Peyer's patch (tissue), 4 donors: Measurements from ENCODE around the gene PDGFD. TPM values are rescaled to one million over a fixed set of nuclear protein-coding genes. Genes with fewer than 3 reads are reported as not detected.

Experiments used
- DNase-seq, 3 donors: peaks; one replicate each; pipeline ENCODE4 v3.0.0-alpha.2; 2017 to 2019
- H3K27ac ChIP-seq, 4 donors: fragments of 200-600 bp; sonication (generic); one replicate each; pipeline ENCODE4 v1.5.1; 2016 to 2019
- H3K27me3 ChIP-seq, 2 donors: fragments of 200-600 bp; sonication (generic); one replicate each; pipeline ENCODE4 v1.5.1; 2019
- H3K36me3 ChIP-seq, 3 donors: fragments of 200-600 bp; sonication (generic); one replicate each; pipeline ENCODE4 v1.5.1; 2016 to 2019
- H3K4me1 ChIP-seq, 4 donors: fragments of 200-600 bp; sonication (generic); one replicate each; pipeline ENCODE4 v1.5.1; 2016 to 2019
- H3K4me3 ChIP-seq, 4 donors: fragments of 200-600 bp; sonication (generic); 1 replicate in 3 of 4; 2 replicates in 1 of 4; pipeline ENCODE4 v1.5.1; 2016 to 2019; ENCODE audit warnings: mild to moderate bottlenecking in 1 of 4
- H3K9me3 ChIP-seq, 4 donors: fragments of 200-600 bp; sonication (generic); one replicate each; pipeline ENCODE4 v1.5.1; 2016 to 2019; ENCODE audit warnings: mild to moderate bottlenecking in 1 of 4
- POLR2A ChIP-seq, 2 donors: fragments of 450-650 bp; IDR thresholded peaks; one replicate each; pipeline ENCODE4 v1.5.1; 2017; ENCODE audit warnings: antibody characterized with exemption in 2 of 2, mild to moderate bottlenecking in 2 of 2, moderate library complexity in 2 of 2
- total RNA-seq, 4 donors: library from RNA; depleted of rRNA; stranded (reverse); fragments of >200 nt; gene quantifications; one replicate each; pipeline ENCODE4 v1.1.0, GENCODE V29; 2016
- TF ChIP-seq, protein P1 (sequence below), 6 experiments: fragments of 450-650 bp in 4 of 6; fragments of 200-600 bp in 2 of 6; sonication (generic) in 1 of 6; IDR thresholded peaks; one replicate each; pipeline ENCODE4 v1.5.1; 2017 to 2019; ENCODE audit warnings: antibody characterized with exemption in 6 of 6, mild to moderate bottlenecking in 3 of 6, moderate library complexity in 1 of 6

Gene PDGFD
- total RNA-seq, 4 donors from 2014 or later: 0.83 to 1.9 (median 1.7) TPM

DNA sequence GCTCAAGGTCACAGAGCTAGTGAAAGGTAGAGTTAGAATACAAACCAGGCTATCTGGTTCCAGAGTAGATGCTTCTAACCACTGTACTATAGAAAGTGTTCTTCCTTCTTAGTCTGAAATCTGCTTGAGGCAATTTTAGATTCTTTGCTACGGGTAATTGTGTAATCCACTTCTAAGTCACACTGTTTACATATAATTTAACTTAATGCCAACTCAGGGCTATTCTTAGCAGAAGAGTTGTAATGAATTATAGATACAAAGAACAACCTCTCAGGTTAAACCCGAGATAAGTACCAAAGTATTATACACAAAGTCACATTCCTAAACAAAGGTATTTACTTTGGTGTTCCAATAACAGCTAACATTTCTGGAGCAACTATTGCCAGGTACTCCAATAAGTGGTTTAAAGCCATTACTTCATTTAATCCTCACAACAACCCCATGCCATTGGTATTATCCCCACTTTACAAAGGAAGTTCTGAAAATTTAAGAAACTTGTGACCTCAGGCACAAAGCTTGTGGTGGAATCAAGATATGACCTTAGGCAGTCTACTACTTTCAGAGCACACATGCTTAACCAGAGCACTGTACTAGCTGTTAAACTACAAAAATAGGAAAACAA lies 158.6 kb downstream of the PDGFD start:
- Histone ChIP-seq H3K9me3 (no peaks in the 10 kb centered on the region), H3K27me3 (no peaks in the 10 kb centered on the region), H3K4me1 (no peaks in the 10 kb centered on the region), H3K27ac (no peak overlapping the region), H3K4me3 (no peak overlapping the region), H3K36me3 (no peaks in the 10 kb centered on the region)
- TF ChIP-seq POLR2A (IDR thresholded peaks at IDR 0.05): no peak
- TF ChIP-seq, protein P1, sequence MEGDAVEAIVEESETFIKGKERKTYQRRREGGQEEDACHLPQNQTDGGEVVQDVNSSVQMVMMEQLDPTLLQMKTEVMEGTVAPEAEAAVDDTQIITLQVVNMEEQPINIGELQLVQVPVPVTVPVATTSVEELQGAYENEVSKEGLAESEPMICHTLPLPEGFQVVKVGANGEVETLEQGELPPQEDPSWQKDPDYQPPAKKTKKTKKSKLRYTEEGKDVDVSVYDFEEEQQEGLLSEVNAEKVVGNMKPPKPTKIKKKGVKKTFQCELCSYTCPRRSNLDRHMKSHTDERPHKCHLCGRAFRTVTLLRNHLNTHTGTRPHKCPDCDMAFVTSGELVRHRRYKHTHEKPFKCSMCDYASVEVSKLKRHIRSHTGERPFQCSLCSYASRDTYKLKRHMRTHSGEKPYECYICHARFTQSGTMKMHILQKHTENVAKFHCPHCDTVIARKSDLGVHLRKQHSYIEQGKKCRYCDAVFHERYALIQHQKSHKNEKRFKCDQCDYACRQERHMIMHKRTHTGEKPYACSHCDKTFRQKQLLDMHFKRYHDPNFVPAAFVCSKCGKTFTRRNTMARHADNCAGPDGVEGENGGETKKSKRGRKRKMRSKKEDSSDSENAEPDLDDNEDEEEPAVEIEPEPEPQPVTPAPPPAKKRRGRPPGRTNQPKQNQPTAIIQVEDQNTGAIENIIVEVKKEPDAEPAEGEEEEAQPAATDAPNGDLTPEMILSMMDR (IDR thresholded peaks at IDR 0.05): no peak
- no peak for DNase-seq

DNA sequence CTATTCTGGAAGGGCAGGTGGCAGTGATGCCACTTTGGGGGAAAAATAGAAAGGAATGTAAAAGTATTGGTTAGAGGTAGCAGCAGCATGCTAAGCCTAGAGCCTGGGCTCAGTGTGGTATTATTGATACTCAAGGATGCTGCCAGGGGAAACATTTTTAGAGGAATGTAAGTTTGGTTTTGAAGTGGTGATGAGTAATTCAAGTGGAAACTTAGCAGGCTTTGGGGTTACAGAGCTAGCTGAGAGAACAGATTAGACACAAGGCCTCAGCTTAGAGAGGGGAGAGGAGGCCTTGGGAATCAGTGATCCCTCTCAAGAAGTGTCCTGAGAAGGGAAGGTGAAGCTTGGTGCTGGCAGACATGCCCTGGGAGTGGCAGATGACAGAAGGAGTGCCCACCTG lies 160.5 kb downstream of the PDGFD start:
- H3K27me3 ChIP-seq: no peaks in the 10 kb centered on the region
- H3K27ac ChIP-seq: no peak overlapping the region
- no peaks in the 10 kb centered on the region for H3K4me1 ChIP-seq
- H3K36me3 ChIP-seq: no peaks in the 10 kb centered on the region
- TF ChIP-seq POLR2A (IDR thresholded peaks at IDR 0.05): no peak
- TF ChIP-seq, protein P1 (IDR thresholded peaks at IDR 0.05): no peak
- H3K4me3 ChIP-seq: no peak overlapping the region
- DNase-seq: no peak
- no peaks in the 10 kb centered on the region for H3K9me3 ChIP-seq

- Histone ChIP-seq H3K9me3 (no peaks in the 10 kb centered on the region), H3K27me3 (no peaks in the 10 kb centered on the region), H3K4me3 (no peak overlapping the region), H3K36me3 (no peaks in the 10 kb centered on the region), H3K4me1 (no peaks in the 10 kb centered on the region), H3K27ac (no peak overlapping the region)
- no peak for DNase-seq
- TF ChIP-seq, protein P1 (IDR thresholded peaks at IDR 0.05): no peak
- TF ChIP-seq POLR2A (IDR thresholded peaks at IDR 0.05): no peak
Observed at GRCh38 chr11:104001561-104002056, 162.3 kb downstream of the PDGFD start.

- Histone ChIP-seq H3K27ac (no peak overlapping the region), H3K27me3 (no peaks in the 10 kb centered on the region), H3K4me1 (no peaks in the 10 kb centered on the region), H3K9me3 (no peaks in the 10 kb centered on the region), H3K4me3 (no peak overlapping the region), H3K36me3 (no peaks in the 10 kb centered on the region)
- no peak for DNase-seq
- TF ChIP-seq, protein P1 (IDR thresholded peaks at IDR 0.05): no peak
- no peak for TF ChIP-seq POLR2A (IDR thresholded peaks at IDR 0.05)
Observed at GRCh38 chr11:104000798-104001197, 163.1 kb downstream of the PDGFD start.

DNA sequence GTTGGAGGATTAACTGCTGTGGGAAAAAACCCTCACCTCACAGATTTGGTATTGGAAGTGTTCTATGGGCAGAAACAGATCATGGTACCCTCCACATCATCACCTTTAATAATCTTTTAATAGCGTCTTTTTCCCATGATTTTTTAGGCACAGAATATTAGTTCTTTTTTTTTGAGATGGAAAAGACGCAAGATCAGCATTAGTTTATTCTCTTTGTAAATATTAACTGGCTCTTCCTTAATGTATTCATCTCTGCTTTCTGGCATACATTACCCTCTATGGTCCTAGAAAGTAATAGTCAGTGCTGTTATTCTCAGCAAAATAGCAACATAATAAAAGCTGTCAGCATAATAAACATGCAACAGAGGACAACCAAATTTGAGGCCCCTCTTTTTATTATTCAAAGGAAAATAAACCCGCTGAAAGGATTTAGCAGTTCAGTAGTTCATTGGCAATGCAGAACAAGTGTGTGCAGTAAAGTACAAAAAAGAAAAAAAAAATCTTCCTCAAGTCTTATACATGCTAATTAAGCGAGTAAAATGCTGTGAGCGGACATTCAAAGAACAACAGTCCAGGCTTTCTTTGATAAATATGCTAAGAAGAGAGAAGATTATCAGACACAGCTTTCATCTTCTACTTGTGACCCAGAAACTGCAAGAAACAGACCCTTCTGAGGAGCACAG lies 165.0 kb downstream of the PDGFD start:
- no peaks in the 10 kb centered on the region for H3K4me1 ChIP-seq
- H3K27me3 ChIP-seq: no peaks in the 10 kb centered on the region
- TF ChIP-seq, protein P1 (IDR thresholded peaks at IDR 0.05): no peak

More for the DNA sequence above, 165.0 kb downstream of the PDGFD start:
- no peak for DNase-seq
- H3K36me3 ChIP-seq: no peaks in the 10 kb centered on the region
- H3K4me3 ChIP-seq: no peak overlapping the region
- no peak overlapping the region for H3K27ac ChIP-seq
- no peaks in the 10 kb centered on the region for H3K9me3 ChIP-seq
